ENCODE data around the gene ZIC4.

The ZIC4 gene
- total RNA-seq = 0 reads per million in 3 experiments

- DNase-seq = no peak
These were observed at the start of gene ZIC4 for GRCh38 chr3:147406028-147406931. ZIC4 (minus strand) TSS chr3:147406543; CDS start chr3:147402797, 3,746 bp downstream.

- no peak for DNase-seq
These were observed 43.3 kb upstream of the ZIC4 start for GRCh38 chr3:147449669-147450068.

- no peak for DNase-seq
These were observed 40.9 kb upstream of the ZIC4 start for GRCh38 chr3:147447224-147447623.

- no peak for DNase-seq
These were observed 25.4 kb upstream of the ZIC4 start for GRCh38 chr3:147431751-147432150.

- no peak for DNase-seq
These were observed 22.4 kb upstream of the ZIC4 start for GRCh38 chr3:147428754-147429153.

GRCh38 chr3:147428326-147428725 lies 22.0 kb upstream of the ZIC4 start:
- DNase-seq = no peak

- no peak for DNase-seq
These were observed 21.4 kb upstream of the ZIC4 start for GRCh38 chr3:147427746-147428145.

- DNase-seq = no peak
These were observed 20.6 kb upstream of the ZIC4 start for GRCh38 chr3:147426931-147427330.

- no peak for DNase-seq
These were observed 19.1 kb upstream of the ZIC4 start for GRCh38 chr3:147425388-147425850.

- DNase-seq = no peak
These were observed 18.4 kb upstream of the ZIC4 start for GRCh38 chr3:147424581-147425387.

GRCh38 chr3:147423798-147424580 lies 17.6 kb upstream of the ZIC4 start:
- DNase-seq = no peak

GRCh38 chr3:147423537-147423797 lies 17.1 kb upstream of the ZIC4 start:
- DNase-seq = no peak

- DNase-seq = no peak
These were observed 16.5 kb upstream of the ZIC4 start for GRCh38 chr3:147422601-147423536.

GRCh38 chr3:147422196-147422595 lies 15.9 kb upstream of the ZIC4 start:
- DNase-seq = no peak

- DNase-seq = no peak
These were observed 15.0 kb upstream of the ZIC4 start for GRCh38 chr3:147421184-147421912.

GRCh38 chr3:147420353-147421183 lies 14.2 kb upstream of the ZIC4 start:
- no peak for DNase-seq

GRCh38 chr3:147419781-147420224 lies 13.5 kb upstream of the ZIC4 start:
- DNase-seq = no peak

- no peak for DNase-seq
These were observed 12.7 kb upstream of the ZIC4 start for GRCh38 chr3:147418808-147419701.

GRCh38 chr3:147418371-147418781 lies 12.0 kb upstream of the ZIC4 start:
- no peak for DNase-seq

All from central memory CD4-positive, alpha-beta T cell (primary cell).